Uterus (tissue), 2 donors: Measurements from ENCODE around the gene P2RY2.

Experiments
- CTCF ChIP-seq, 4 experiments: fragments of 200-600 bp in 2 of 4; fragments of 450-650 bp in 2 of 4; sonication (generic) in 2 of 4; IDR thresholded peaks; one replicate each; pipeline ENCODE4 v1.5.1; 2016 to 2019; ENCODE audit warnings: antibody characterized with exemption in 4 of 4, mild to moderate bottlenecking in 2 of 4, moderate library complexity in 1 of 4
- POLR2A ChIP-seq, 2 donors: fragments of 450-650 bp; IDR thresholded peaks; one replicate each; pipeline ENCODE4 v1.6.1; 2016; ENCODE audit warnings: antibody characterized with exemption in 2 of 2, mild to moderate bottlenecking in 1 of 2, moderate library complexity in 1 of 2

GRCh38 chr11:73273222-73273895, 55.3 kb downstream of the P2RY2 start:
- TF ChIP-seq CTCF (IDR thresholded peaks at IDR 0.05) (no peak), POLR2A (IDR thresholded peaks at IDR 0.05) (no peak)
